T-helper 2 cell treated with Interferon-gamma antibody and Interleukin-4, amounts not matched to agents 100 ng/mL and 5 ng/mL, for 36 hours (primary cell): ENCODE results near the gene C1orf115. TPM values are rescaled to one million over a fixed set of nuclear protein-coding genes. Genes with fewer than 3 reads are reported as not detected.

Experiments
- intact Hi-C: fragments of 100-400 bp; cut with micrococcal nuclease; formaldehyde crosslinking; loops from one replicate; pipeline ENCODE4 v1.15.1; 2023
- total RNA-seq: library from RNA; stranded (reverse); gene quantifications from 2 replicates; pipeline ENCODE4 v1.2.3, GENCODE V29; 2022

Gene C1orf115, protein sequence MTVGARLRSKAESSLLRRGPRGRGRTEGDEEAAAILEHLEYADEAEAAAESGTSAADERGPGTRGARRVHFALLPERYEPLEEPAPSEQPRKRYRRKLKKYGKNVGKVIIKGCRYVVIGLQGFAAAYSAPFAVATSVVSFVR
- total RNA-seq: 0.34 and 0.36 TPM in 2 replicates

- intact Hi-C loops: loop anchor here (1.0 to 2.0 kb wide), 2 partner anchors 43 to 86 kb away; no protein-coding TSS in a partner anchor
Observed at GRCh38 chr1:220690140-220691052, at the start of gene C1orf115. Gene C1orf115 (plus strand): TSS chr1:220690363. CDS start chr1:220690403, 40 bp downstream.

GRCh38 chr1:220642285-220642684 is 47.9 kb upstream of the C1orf115 start:
- intact Hi-C loops: no loop called here

GRCh38 chr1:220652995-220653394 is 37.2 kb upstream of the C1orf115 start:
- intact Hi-C loops: no loop called here

DNA sequence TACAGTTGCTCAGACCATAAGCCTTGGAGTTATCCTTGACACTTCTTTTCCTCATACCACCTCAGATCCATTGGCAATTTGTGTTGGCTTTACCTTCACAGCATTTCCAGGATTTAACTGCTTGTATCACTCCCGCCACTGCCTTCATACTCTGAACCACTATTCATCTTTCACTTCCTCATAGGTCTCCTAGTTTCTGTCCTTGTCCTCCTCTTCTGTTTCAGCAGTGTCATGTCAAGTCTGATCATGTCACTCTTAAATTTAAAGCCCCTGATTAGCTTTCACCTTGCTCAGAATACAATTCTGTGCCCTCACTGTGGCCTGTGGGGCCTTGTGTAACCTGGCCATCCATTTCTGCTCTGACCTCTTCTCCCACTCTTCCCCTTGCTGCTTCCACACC is 34.7 kb upstream of the C1orf115 start:
- intact Hi-C loops: no loop called here

DNA sequence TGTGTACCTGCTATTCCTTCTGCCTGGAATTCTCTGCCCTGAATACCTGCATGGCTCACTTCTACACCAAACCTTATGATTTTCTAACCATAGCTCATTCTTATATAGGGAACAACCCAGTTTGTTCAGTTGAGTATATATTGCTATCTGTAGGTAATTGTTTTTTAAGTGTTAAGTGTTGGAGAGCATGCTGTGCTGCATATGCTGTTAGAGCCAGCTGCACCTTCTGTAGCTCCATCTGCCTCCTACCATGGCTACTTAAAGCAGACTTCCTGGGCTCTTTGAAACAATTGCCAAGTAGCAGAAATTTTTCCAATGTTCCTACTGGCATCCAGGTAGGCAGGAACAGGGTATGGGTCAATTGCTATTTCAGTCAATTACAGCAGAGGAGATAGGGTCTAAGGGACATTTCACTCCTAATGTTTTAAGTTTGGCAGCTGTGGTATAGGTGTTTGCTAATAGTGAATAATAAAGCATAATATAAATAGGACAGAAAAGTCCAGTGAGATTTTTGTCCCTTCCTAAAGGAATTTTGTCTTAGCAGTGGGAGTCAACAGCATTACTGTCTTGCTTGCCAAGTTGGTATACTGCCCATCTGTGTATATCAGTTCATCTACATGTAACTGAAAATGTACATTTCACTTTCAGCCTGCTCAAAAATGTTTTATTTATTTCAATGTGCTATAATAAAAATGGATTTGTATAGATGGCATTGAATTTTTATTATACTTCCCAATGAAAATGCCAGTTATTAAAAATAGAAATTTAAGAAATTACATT is 34.0 kb upstream of the C1orf115 start:
- intact Hi-C loops: no loop called here

DNA sequence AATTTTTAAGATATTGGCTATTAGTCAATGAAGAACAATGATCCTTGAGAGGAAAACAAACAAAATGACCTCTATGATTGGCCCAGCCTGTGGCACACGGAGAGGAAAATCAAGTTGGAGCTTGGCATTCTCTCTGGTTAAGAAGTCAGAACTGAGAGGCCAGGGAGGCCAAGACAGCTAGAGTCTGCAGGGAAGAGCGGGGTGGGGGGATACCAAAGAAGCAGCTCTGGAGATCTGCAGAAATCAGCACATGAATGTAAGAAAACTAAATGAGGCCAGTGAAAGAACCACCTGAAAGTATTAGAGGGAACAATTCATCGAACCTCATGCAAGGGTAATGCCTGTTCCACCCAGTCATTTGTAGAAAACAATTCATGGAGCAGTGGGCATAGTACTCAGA is 23.8 kb upstream of the C1orf115 start:
- intact Hi-C loops: no loop called here

- intact Hi-C loops: no loop called here
Observed at GRCh38 chr1:220669005-220669404, 21.2 kb upstream of the C1orf115 start.

GRCh38 chr1:220670365-220670764 is 19.8 kb upstream of the C1orf115 start:
- intact Hi-C loops: no loop called here

DNA sequence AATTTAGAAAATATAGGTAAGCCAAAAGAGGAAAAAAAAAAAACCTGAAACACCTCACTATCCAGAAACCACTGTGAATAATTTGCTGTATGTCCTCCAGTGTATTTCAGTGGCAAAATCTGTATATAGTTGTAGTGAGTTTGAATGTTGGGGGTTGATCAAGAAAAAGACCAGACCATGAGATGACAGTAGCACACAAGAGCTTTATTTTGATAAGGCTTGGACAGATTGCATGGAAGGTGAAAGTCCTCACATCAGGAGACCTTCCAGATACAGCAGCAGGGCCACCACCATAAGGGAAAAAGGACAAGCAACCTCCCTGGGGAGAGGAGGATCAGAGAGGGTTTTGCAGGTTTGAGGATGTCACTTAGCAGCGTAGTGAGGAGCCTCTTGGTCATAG is 16.2 kb upstream of the C1orf115 start:
- intact Hi-C loops: no loop called here

DNA sequence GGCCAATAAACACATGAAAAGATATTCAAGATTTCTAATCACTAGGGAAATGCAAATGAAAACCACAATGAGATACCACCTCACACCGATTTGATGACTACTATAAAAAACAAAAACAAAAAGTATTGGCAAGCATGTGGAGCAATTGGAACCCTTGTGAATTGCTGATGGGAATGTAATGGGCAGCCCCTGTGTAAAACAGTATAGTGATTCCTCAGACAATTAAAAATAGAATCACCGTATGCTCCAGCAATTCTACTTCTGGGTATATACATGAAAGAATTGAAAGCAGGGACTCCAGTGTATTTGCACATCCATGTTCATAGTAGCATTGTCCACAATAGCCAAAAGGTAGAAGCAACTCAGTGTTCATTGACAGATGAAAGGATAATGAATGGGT is 12.9 kb upstream of the C1orf115 start:
- intact Hi-C loops: no loop called here

GRCh38 chr1:220680085-220680687 is 10.0 kb upstream of the C1orf115 start:
- intact Hi-C loops: loop anchor here (1.0 to 5.0 kb wide), 2 partner anchors 53 to 488 kb away; no protein-coding TSS in a partner anchor

DNA sequence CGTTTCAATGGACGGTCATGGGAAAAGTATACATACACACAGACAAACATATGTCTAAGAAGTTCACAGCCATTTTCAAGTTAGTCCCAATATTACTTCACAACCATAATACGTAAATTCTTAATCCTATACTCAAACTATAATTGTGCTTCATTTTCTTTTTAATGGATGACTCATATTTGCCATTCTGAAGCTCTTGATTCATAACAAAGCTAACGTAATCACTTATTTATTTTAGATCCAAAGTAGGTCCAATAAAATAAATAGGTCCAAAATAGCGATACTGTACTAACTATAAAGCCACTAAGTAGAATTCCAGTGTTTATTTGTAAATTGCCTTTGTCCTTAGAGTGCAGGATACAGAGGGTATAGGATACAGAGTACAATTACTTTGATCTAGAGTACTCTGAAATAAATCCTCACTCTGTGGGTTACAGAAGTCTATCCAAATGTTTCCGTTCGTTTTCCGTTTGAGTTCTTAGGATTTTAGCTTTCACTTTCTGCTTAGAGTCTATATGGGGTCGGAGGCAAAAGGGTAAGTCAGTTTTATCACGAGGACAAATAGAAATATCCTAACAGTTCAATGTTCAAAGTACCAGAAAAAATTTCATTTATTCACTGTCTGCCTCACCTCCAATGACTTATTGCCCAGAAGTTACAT is 8.8 kb upstream of the C1orf115 start:
- intact Hi-C loops: loop anchor here (5.0 kb wide), 1 partner anchor 489 kb away; no protein-coding TSS in a partner anchor

GRCh38 chr1:220682901-220683576 is 7.1 kb upstream of the C1orf115 start:
- intact Hi-C loops: loop anchor here (5.0 kb wide), 1 partner anchor 491 kb away; no protein-coding TSS in a partner anchor

DNA sequence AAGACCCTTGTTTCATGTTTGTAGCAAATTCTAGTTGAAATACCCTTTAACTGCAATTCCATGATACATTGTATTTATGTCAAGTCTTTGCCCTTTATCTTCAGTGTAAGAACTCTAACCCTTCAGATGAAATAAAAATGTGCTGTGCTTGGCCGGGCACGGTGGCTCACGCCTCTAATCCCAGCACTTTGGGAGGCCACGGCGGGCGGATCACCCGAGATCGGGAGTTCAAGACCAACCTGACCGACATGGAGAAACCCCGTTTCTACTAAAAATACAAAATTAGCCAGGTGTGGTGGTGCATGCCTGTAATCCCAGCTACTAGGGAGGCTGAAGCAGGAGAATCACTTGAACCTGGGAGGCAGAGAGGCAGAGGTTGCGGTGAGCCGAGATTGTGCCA is 6.4 kb upstream of the C1orf115 start:
- intact Hi-C loops: loop anchor here (5.0 kb wide), 1 partner anchor 491 kb away; no protein-coding TSS in a partner anchor

DNA sequence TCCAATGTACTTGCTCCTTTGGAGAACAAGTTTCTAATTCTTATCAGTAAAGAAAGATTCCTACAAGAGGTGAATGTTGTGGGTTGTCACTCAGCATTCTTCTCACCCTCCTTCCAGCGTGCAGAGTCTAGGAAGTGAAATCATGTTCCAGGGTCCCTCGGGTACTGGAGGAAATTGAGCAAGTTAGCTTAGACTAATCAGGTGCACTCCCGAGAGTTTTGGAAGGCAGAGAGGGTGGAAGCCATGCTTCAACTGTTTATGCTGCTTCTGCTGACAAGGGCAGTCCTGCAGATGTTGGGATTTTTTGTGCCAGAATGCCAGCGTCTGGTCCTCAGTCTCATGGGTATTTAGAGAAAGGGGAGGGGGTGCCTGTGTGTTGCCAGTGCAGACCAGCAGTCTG is 5.3 kb upstream of the C1orf115 start:
- intact Hi-C loops: loop anchor here (5.0 kb wide), 1 partner anchor 493 kb away; no protein-coding TSS in a partner anchor

- intact Hi-C loops: no loop called here
Observed at GRCh38 chr1:220685879-220686278, 4.3 kb upstream of the C1orf115 start.

- intact Hi-C loops: no loop called here
Observed at GRCh38 chr1:220687809-220688208, 2.4 kb upstream of the C1orf115 start.

DNA sequence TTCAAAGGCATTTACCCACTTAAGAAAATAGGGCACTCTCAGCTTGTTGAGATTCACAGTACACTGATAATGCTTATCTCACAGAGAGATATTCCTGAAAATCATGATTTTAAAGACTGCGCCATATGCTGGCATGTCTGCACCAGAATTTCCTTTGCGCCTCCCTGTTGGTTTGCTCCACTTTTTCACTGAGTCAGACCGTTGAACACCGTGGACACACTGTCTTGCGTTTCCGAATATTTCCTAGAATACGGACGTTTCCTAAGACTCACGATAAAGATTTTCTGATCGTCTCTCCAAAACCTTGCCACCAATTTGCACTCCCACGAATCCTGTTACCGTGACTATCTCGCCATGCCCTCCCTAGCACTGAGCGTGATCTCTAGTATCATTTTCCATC is 497 bp upstream of the C1orf115 start:
- intact Hi-C loops: loop anchor here (1.0 to 2.0 kb wide), 2 partner anchors 44 to 87 kb away; no protein-coding TSS in a partner anchor

- intact Hi-C loops: loop anchor here (2.0 kb wide), 1 partner anchor 86 kb away; no protein-coding TSS in a partner anchor
Observed at GRCh38 chr1:220691053-220691684, 1.0 kb downstream of the C1orf115 start.
